GM12801 (cell line): ENCODE results near the gene KNSTRN.

ENCODE experiments used
- CTCF ChIP-seq: IDR thresholded peaks from one replicate; pipeline ENCODE4 v1.5.1; 2011; ENCODE audit warnings: control low read depth; ENCODE audit not compliant: insufficient read length; ENCODE audit errors: extremely low read depth

KNSTRN gene

GRCh38 chr15:40367686-40368611 lies 14.6 kb upstream of the KNSTRN start:
- no peak for TF ChIP-seq CTCF

- TF ChIP-seq CTCF = no peak
Observed at GRCh38 chr15:40368719-40369473, 13.6 kb upstream of the KNSTRN start.

- TF ChIP-seq CTCF = no peak
Observed at GRCh38 chr15:40369474-40369869, 13.0 kb upstream of the KNSTRN start.

GRCh38 chr15:40369971-40370370 lies 12.6 kb upstream of the KNSTRN start:
- TF ChIP-seq CTCF = no peak

- no peak for TF ChIP-seq CTCF
Observed at GRCh38 chr15:40372981-40373380, 9.5 kb upstream of the KNSTRN start.

- no peak for TF ChIP-seq CTCF
Observed at GRCh38 chr15:40377606-40378005, 4.9 kb upstream of the KNSTRN start.

- no peak for TF ChIP-seq CTCF
Observed at GRCh38 chr15:40379374-40379773, 3.1 kb upstream of the KNSTRN start.
